Immature natural killer cell (primary cell): ENCODE measurements around the gene HARBI1. TPM values are rescaled to one million over a fixed set of nuclear protein-coding genes. Genes with fewer than 3 reads are reported as not detected.

Source experiments
- DNase-seq, 3 donors: peaks; one replicate each; pipeline ENCODE4 v3.0.0; 2022; ENCODE audit warnings: mixed read lengths in 1 of 3
- H3K27ac Mint-ChIP-seq, 6 donors: one replicate each; pipeline ENCODE4 v1.8.0; 2020; ENCODE audit warnings: mixed read lengths in 6 of 6, mild to moderate bottlenecking in 5 of 6, inconsistent platforms in 4 of 6, moderate library complexity in 3 of 6
- H3K27me3 Mint-ChIP-seq, 3 donors: one replicate each; pipeline ENCODE4 v1.8.0; 2020 to 2021; ENCODE audit warnings: low read depth in 3 of 3, mild to moderate bottlenecking in 3 of 3, mixed read lengths in 3 of 3, moderate library complexity in 3 of 3, inconsistent platforms in 1 of 3
- H3K36me3 Mint-ChIP-seq, 3 donors: one replicate each; pipeline ENCODE4 v1.8.0; 2020; ENCODE audit warnings: mixed read lengths in 3 of 3, inconsistent platforms in 2 of 3, mild to moderate bottlenecking in 2 of 3
- H3K4me1 Mint-ChIP-seq, 2 donors: one replicate each; pipeline ENCODE4 v1.8.0; 2020; ENCODE audit warnings: inconsistent platforms in 2 of 2, mild to moderate bottlenecking in 2 of 2, mixed read lengths in 2 of 2, moderate library complexity in 1 of 2
- H3K4me3 Mint-ChIP-seq, 5 donors: one replicate each; pipeline ENCODE4 v1.8.0; 2020; ENCODE audit warnings: mild to moderate bottlenecking in 5 of 5, mixed read lengths in 5 of 5, inconsistent platforms in 3 of 5, moderate library complexity in 3 of 5
- H3K9me3 Mint-ChIP-seq, 6 donors: one replicate each; pipeline ENCODE4 v1.8.0; 2020; ENCODE audit warnings: mild to moderate bottlenecking in 6 of 6, mixed read lengths in 6 of 6, inconsistent platforms in 4 of 6, moderate library complexity in 3 of 6
- polyA plus RNA-seq, 3 donors: library from polyadenylated mRNA; unstranded; fragments of 300-500 nt; fragmentation: Illumina TruSeq; gene quantifications; one replicate each; pipeline ENCODE4 v1.2.3, GENCODE V29; 2021

The HARBI1 gene, protein sequence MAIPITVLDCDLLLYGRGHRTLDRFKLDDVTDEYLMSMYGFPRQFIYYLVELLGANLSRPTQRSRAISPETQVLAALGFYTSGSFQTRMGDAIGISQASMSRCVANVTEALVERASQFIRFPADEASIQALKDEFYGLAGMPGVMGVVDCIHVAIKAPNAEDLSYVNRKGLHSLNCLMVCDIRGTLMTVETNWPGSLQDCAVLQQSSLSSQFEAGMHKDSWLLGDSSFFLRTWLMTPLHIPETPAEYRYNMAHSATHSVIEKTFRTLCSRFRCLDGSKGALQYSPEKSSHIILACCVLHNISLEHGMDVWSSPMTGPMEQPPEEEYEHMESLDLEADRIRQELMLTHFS
- polyA plus RNA-seq = 1 to 10 TPM; 1.3 to 9.9 (median 2.9) TPM

DNA sequence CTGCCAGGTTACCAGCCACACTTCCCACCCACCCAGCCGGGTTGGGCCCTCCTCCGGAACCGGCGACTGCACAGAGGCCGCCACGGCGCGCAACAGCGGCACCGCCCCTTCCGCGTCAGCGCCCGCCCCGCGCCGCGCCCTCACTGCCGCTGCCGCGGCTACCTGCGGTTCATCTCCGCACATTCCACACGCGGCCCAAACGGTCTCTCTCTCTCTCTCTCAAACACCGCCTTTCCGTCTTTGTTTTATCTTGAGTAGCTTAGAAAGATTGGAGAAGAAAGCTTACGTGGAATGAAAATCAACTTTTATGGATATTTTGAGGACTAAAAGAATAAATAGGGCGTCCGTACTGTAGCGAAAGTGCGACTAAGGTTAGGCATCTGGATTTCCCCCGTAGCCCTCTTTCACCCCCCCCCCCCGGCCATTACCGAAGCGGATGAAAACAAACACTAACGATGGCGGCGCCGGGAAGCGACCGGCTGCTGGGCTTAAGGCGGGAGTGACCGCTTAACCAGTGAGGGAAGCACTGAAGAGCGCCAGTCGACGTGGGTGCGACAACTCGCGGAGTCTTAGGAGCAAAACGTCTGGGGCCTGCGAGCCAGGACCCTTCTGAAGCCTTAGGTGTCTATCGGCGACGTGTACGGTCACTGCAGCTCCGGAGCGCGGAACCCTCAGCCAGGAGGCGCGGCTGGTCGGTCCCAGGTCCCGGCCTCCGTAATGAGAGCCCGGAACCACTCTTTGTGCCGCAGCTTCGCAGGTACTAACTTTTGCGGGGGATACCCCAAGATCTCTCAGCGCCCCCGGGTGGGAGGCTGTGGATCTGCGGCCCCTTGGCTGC, at the start of gene HARBI1, which contains the start of gene ATG13:
Gene HARBI1, minus strand, starts transcription at position 94 of the 838 bp plus-strand sequence. CDS start 990 bp downstream, outside the sequence.
Gene ATG13, plus strand, starts transcription at position 420 of the 838 bp plus-strand sequence. CDS start 26,739 bp downstream, outside the sequence.
- peak within 1 kb of the TSS; percentile 94 to 100 (median 99) for H3K27ac Mint-ChIP-seq
- no peaks in the 10 kb centered on the region for H3K9me3 Mint-ChIP-seq
- peak within 1 kb of the TSS; percentile 95 to 100 (median 97) for H3K4me3 Mint-ChIP-seq
- peaks cover 40 to 48% of the 10 kb centered on the region in 2 donors for H3K4me1 Mint-ChIP-seq
- H3K27me3 Mint-ChIP-seq = peaks cover 4 to 10% (median 10%) of the 10 kb centered on the region in 3 donors
- DNase-seq = peak; percentile 94 to 97 (median 96)
- peaks cover 0 to 9% (median 6%) of the 10 kb centered on the region in 3 donors for H3K36me3 Mint-ChIP-seq

DNA sequence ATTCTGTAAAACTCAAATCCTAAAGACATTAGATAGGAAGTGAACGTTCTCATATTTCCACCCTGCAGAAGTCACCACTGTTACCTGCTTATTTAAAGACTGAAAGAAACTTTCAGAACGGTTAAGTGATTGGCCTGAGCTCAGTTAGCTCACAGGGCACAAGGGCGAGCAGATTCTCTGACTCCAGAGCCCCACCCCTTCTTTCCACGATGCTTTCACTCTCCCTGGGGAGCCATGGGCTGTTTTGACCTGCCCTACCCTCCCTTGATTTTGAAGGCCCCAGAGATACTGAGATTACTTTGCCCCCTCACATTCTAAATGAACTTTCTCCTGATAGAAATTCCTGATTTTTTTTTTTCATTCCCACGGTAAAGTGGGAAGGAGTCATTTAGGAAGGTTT, 49.5 kb upstream of the HARBI1 start:
- Mint-ChIP-seq H3K36me3 (peaks cover 25 to 59% (median 40%) of the 10 kb centered on the region in 3 donors), H3K4me1 (peaks cover 21 to 25% of the 10 kb centered on the region in 2 donors), H3K27me3 (peaks cover 0 to 8% (median 7%) of the 10 kb centered on the region in 3 donors), H3K27ac (peak overlapping the region in 4 of 6 donors; percentile 29 to 66 (median 48)), H3K4me3 (no peak overlapping the region), H3K9me3 (no peaks in the 10 kb centered on the region)
- no peak for DNase-seq

DNA sequence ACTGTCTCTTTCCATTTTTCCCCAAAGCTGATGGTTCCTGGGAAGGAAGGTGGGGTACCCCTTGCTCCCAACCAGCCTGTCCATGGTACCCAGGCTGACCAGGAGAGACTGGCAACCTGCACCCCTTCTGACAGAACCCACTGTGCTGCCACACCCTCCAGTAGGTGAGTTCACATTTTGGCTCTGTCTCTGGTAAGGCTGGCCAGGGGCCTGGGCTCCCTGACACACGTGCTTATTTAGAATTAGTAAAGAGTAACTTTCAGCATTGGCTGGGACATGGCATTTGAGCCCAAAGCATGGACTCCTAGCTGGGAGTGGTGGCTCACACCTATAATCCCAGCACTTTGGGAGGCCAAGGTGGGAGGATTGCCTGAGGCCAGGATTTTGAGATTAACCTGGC, 48.3 kb upstream of the HARBI1 start:
- Mint-ChIP-seq H3K36me3 (peaks cover 25 to 56% (median 35%) of the 10 kb centered on the region in 3 donors), H3K4me1 (peaks cover 10 to 14% of the 10 kb centered on the region in 2 donors), H3K27me3 (peaks cover 0 to 3% (median 2%) of the 10 kb centered on the region in 3 donors), H3K27ac (no peak overlapping the region), H3K4me3 (no peak overlapping the region), H3K9me3 (no peaks in the 10 kb centered on the region)
- DNase-seq = no peak

DNA sequence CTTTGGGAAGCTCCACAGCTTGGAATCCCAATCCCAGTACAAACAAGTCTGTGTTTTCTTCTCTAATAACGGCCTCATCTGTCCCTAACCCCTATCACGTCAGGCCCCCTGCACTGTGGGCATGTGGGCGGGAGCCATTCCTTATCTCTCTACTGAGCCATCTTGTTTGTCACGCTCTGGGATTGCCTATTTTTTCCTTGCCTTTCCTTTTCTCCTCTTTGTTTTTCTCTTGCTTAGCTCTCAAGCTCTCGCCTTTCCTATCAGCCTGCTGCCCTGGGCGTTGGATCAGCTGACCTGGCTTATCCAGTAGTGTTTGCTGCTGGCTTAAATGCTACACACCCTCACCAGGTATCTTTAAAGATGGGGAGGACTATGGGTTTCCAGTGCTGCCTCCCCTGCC, 47.6 kb upstream of the HARBI1 start:
- Mint-ChIP-seq H3K27me3 (peaks cover 0 to 3% (median 2%) of the 10 kb centered on the region in 3 donors), H3K27ac (peak overlapping the region in 1 of 6 donors; percentile 16)

DNA sequence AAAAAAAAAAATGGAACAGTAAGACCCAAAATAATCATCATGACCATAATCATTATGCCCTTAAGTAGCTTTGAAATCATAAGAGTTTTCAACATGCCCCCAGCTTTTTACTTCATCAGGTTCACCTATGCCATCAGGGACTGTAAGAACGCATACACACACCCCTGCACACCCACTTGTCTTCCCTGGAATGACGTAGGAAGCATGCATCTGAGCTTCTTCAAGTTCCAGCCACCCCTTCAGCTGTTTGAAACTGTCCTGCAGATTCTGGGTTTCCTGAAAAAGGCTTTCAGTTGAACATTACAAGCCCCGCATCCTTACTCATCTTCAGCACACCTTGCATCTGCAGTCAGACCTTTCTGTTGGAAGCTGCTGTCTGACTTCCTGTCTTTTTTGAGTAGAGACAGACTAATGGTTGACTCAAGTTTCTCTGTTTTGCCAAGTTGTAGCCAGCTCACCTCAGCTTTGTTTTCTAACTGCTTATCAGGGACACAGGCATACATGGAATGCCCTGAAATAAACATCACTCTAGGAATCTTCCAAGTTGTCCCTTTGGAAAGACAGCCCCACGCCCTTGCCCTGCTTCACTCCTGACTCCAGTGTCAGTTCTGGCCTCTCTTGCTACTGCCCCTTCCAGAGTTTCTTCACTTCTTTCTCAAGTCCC, 46.4 kb upstream of the HARBI1 start:
- Mint-ChIP-seq H3K9me3 (no peaks in the 10 kb centered on the region), H3K36me3 (peaks cover 31 to 62% (median 40%) of the 10 kb centered on the region in 3 donors)

More for the DNA sequence above, 47.6 kb upstream of the HARBI1 start:
- Mint-ChIP-seq H3K9me3 (no peaks in the 10 kb centered on the region), H3K4me1 (peaks cover 4 to 9% of the 10 kb centered on the region in 2 donors), H3K4me3 (no peak overlapping the region), H3K36me3 (peaks cover 28 to 59% (median 39%) of the 10 kb centered on the region in 3 donors)
- no peak for DNase-seq

DNA sequence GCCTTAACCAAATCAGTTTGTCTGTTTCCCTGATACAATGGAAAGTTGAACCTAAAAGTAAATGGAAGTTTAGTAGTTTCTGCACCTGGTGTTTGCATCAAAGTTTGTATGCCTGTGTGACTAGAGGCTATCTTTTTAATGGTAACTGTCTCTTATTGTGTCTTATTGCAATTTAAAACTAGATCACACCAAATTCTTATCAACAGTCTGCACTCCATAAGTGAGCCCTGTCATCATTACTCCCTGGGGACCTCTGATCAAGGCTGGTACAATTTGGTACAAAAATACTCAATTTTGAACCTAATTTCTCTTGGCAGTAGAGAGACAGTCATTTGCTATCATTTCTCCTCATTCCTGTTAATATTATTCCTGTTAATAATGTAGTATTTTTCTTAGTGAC, 45.3 kb upstream of the HARBI1 start:
- Mint-ChIP-seq H3K9me3 (no peaks in the 10 kb centered on the region), H3K27ac (no peak overlapping the region), H3K36me3 (peaks cover 35 to 61% (median 40%) of the 10 kb centered on the region in 3 donors), H3K27me3 (peaks cover 0 to 3% (median 0%) of the 10 kb centered on the region in 3 donors), H3K4me3 (no peak overlapping the region), H3K4me1 (no peaks in the 10 kb centered on the region)
- DNase-seq = no peak

More for the DNA sequence above, 46.4 kb upstream of the HARBI1 start:
- Mint-ChIP-seq H3K4me3 (no peak overlapping the region), H3K27ac (peak overlapping the region in 2 of 6 donors; percentile 30 to 31), H3K27me3 (peaks cover 0 to 3% (median 0%) of the 10 kb centered on the region in 3 donors), H3K4me1 (no peaks in the 10 kb centered on the region)
- no peak for DNase-seq

DNA sequence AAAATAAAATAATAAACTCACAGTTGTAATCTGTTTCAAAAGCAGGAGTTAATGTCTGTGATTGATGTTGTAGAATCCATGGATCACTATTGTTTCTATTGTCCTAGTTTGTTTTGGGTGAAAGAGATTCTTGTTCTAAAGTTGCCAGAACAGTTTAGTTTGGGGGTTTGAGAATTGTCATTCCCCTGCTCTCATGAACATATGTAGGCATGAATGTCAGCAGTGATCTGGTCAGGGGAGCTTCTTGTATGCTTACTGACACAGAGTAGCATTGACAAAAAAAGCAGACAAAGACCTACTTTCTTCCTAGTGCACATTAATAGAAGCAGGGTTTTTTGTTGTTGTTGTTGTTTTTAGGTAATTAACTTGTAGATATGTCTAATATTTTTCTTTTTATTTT, 44.8 kb upstream of the HARBI1 start:
- no peaks in the 10 kb centered on the region for H3K4me1 Mint-ChIP-seq
- H3K9me3 Mint-ChIP-seq = no peaks in the 10 kb centered on the region
- DNase-seq = no peak
- no peak overlapping the region for H3K4me3 Mint-ChIP-seq
- H3K27ac Mint-ChIP-seq = no peak overlapping the region
- peaks cover 0 to 2% (median 0%) of the 10 kb centered on the region in 3 donors for H3K27me3 Mint-ChIP-seq
- peaks cover 37 to 60% (median 39%) of the 10 kb centered on the region in 3 donors for H3K36me3 Mint-ChIP-seq

DNA sequence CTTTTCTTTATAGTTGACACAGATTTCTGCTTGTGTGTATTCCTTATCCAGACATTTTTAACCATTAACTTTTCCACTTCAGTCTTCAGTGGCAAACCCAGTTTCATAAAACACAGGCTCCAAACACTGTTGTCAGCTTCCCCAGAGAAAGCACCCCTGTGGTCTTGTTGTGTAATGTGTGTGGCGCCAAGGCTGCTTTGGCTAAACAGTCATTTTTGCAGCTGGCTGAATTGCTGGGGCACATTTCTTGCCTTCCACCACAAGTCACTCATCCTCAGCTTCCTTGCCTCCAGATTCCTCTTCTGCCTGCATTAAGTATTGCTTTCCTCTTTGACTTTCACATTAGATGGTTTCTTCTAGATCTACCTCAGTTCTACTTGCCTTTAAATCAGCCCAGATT, 42.9 kb upstream of the HARBI1 start:
- Mint-ChIP-seq H3K36me3 (peaks cover 31 to 61% (median 37%) of the 10 kb centered on the region in 3 donors), H3K4me1 (no peaks in the 10 kb centered on the region), H3K27me3 (peaks cover 0 to 2% (median 0%) of the 10 kb centered on the region in 3 donors), H3K27ac (peak overlapping the region in 1 of 6 donors; percentile 39), H3K9me3 (no peaks in the 10 kb centered on the region), H3K4me3 (no peak overlapping the region)
- DNase-seq = no peak

DNA sequence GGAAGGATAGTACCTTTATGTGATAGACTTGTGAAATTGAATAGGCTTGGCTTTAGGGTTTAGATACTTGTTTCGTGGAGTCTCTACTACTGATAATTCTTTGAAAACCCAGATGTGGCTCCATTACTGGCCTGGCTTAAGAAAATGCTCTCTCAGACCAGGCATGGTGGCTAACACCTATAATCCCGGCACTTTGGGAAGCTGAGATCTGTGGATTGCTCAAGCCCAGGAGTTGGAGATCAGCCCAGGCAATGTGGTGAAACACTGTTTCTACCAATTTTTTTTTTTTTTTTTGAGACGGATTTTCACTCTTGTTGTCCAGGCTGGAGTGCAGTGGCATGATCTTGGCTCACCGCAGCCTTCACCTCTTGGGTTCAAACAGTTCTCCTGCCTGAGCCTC, 41.2 kb upstream of the HARBI1 start:
- Mint-ChIP-seq H3K27me3 (peaks cover 0 to 2% (median 0%) of the 10 kb centered on the region in 3 donors), H3K4me3 (no peak overlapping the region), H3K4me1 (no peaks in the 10 kb centered on the region), H3K9me3 (no peaks in the 10 kb centered on the region), H3K27ac (no peak overlapping the region), H3K36me3 (peaks cover 27 to 53% (median 28%) of the 10 kb centered on the region in 3 donors)
- no peak for DNase-seq

DNA sequence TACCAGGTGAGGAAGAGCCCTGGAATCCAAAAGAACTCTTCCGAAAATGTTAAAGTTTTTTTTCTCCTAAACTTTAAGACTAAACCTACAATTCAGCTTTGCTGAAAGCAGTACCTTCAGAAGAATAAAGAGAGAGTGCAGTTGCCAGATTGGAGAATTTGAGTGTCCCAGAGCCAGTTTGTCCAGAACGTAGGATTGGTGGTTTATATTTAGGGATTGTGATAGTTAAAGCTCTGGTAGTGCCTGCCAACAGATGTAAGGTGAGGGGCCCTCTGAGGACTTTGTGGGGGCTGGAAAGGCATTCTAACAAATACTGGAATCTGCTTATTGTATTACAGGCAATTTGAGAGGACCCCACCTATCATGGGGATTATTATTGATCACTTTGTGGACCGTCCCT, 40.2 kb upstream of the HARBI1 start:
- H3K27ac Mint-ChIP-seq = peak overlapping the region in 1 of 6 donors; percentile 5
- H3K4me1 Mint-ChIP-seq = no peaks in the 10 kb centered on the region
- no peak overlapping the region for H3K4me3 Mint-ChIP-seq
- H3K9me3 Mint-ChIP-seq = no peaks in the 10 kb centered on the region
- DNase-seq = no peak
- H3K27me3 Mint-ChIP-seq = peaks cover 0 to 2% (median 0%) of the 10 kb centered on the region in 3 donors
- peaks cover 20 to 45% (median 25%) of the 10 kb centered on the region in 3 donors for H3K36me3 Mint-ChIP-seq

DNA sequence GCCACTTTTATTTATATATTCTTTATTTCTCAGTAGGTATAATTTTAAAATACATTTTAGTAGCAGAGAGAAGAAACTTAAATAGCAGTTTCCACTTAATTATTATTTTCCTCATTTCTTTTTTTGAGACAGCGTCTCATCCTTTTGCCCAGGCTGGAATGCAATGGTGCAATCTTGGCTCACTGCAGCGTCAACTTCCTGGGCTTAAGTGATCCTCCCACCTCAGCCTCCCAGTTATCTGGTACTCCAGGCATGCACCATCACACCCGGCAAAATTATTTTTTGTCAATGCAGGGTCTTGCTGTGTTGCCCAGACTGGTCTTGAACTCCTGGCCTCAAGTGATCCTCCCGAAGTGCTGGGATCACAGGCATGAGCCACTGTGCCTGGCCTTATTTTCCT, 38.6 kb upstream of the HARBI1 start:
- H3K4me3 Mint-ChIP-seq = no peak overlapping the region
- H3K4me1 Mint-ChIP-seq = no peaks in the 10 kb centered on the region
- peaks cover 26 to 48% (median 34%) of the 10 kb centered on the region in 3 donors for H3K36me3 Mint-ChIP-seq
- peaks cover 0 to 2% (median 0%) of the 10 kb centered on the region in 3 donors for H3K27me3 Mint-ChIP-seq
- DNase-seq = no peak
- peak overlapping the region in 1 of 6 donors; percentile 23 for H3K27ac Mint-ChIP-seq
- H3K9me3 Mint-ChIP-seq = no peaks in the 10 kb centered on the region

DNA sequence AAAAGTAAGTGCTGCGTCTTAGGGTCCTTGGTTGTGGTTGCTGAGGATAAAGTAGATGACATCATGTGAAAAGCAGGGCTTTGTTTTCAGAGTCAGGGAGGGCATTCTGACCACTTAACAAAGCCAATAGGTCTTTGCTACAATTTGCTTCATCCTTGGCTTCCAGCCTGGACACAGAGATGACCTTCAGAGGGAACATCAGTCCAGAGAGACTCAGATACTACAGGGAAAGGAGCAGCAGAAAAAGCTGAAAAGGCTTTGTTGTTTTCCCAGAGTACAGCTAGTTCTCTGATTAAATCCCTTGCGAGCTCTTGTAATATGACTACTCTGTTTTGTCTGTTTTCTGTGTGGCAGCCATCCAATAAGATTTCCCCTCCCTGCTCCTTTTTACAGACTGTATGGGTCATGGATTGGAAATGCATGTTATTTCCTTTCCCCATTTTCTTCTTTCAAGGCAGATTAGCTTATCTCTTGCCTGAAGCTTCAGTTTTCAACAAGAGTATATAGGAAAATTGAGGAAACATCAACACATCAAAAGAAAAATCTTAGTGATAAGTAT, 32.2 kb upstream of the HARBI1 start:
- Mint-ChIP-seq H3K9me3 (no peaks in the 10 kb centered on the region), H3K27ac (no peak overlapping the region), H3K4me3 (no peak overlapping the region), H3K27me3 (no peaks in the 10 kb centered on the region), H3K36me3 (peaks cover 22 to 35% (median 29%) of the 10 kb centered on the region in 3 donors), H3K4me1 (peaks cover 0 to 8% of the 10 kb centered on the region in 2 donors)
- DNase-seq = no peak

DNA sequence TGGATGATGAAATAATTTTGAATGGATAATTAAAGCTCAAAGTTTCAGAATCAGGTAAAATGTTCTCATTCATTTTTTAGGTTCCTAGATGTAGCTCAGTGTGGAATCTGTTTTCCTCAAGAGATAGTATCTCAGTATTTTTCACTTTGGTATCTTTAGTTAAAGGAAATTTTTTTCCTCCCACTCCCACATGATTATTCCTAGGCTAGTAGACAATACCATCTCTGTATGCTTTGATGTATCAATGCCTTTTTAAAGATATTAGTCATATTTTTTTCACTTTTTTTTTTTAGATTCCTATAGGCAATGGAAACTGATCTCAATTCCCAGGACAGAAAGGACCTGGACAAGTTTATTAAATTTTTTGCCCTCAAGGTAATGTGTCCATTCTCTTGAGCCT, 27.0 kb upstream of the HARBI1 start:
- no peak overlapping the region for H3K4me3 Mint-ChIP-seq
- DNase-seq = no peak
- no peak overlapping the region for H3K27ac Mint-ChIP-seq
- peaks cover 14 to 46% of the 10 kb centered on the region in 2 donors for H3K4me1 Mint-ChIP-seq
- H3K36me3 Mint-ChIP-seq = peaks cover 16 to 32% (median 21%) of the 10 kb centered on the region in 3 donors
- H3K27me3 Mint-ChIP-seq = no peaks in the 10 kb centered on the region
- H3K9me3 Mint-ChIP-seq = no peaks in the 10 kb centered on the region
